A549 (cell line): Measurements from ENCODE around the gene TMEM143. TPM values are rescaled to one million over a fixed set of nuclear protein-coding genes. Genes with fewer than 3 reads are reported as not detected.

Experiments
- ATAC-seq, 2 experiments: fragments of 200-7000 bp in 1 of 2; fragments of >200 bp in 1 of 2; cut with Nextera tagmentation in 1 of 2; cut with Tn5 transposase in 1 of 2; 3 replicates each; pipeline versions ENCODE4 v1.8.0 to v1.9.1; 2018 to 2020; ENCODE audit warnings: mild to moderate bottlenecking in 1 of 2, moderate library complexity in 1 of 2
- CTCF ChIA-PET: fragments of 300-600 bp; sonication (Branson Sonifier 250); formaldehyde crosslinking; extraction: SDS; loops from one replicate; lab custom pipeline; 2021; ENCODE audit warnings: antibody characterized with exemption, inconsistent platforms; lab: Yijun Ruan, JAX
- POLR2A ChIA-PET: fragments of 350-600 bp; formaldehyde crosslinking; extraction: SDS; loops from one replicate; lab custom pipeline; 2021; ENCODE audit warnings: antibody characterized with exemption, inconsistent platforms; lab: Yijun Ruan, JAX
- DNase-seq, 2 experiments: peaks; one replicate each; pipeline versions ENCODE4 v3.0.0 to v3.0.0-alpha.2; 2011 to 2016; ENCODE audit warnings: low read depth in 1 of 2, low spot score in 1 of 2
- FAIRE-seq: peaks from 2 replicates; lab custom pipeline; 2011; peaks lifted over from hg19 to GRCh38; lab: Jason Lieb, UNC
- H3K27ac ChIP-seq, 2 experiments: fragments of >200 bp; sonication (Bioruptor Twin); formaldehyde crosslinking; 3 replicates each; pipeline ENCODE4 v1.5.1; 2016 to 2017
- H3K4me1 ChIP-seq: fragments of >200 bp; sonication (Bioruptor Twin); formaldehyde crosslinking; 3 replicates; pipeline ENCODE4 v1.6.1; 2016
- H3K4me2 ChIP-seq: fragments of >200 bp; sonication (Bioruptor Twin); formaldehyde crosslinking; 3 replicates; pipeline ENCODE4 v1.6.1; 2016
- H3K4me3 ChIP-seq: fragments of >200 bp; sonication (Bioruptor Twin); formaldehyde crosslinking; 3 replicates; pipeline ENCODE4 v1.5.1; 2016
- H3K9me3 ChIP-seq: fragments of >200 bp; sonication (Bioruptor Twin); formaldehyde crosslinking; 3 replicates; pipeline ENCODE4 v1.6.1; 2016
- EHF ChIP-seq: fragments of 250-450 bp; sonication (Bioruptor Pico); IDR thresholded peaks from 2 replicates; pipeline ENCODE4 v1.5.0; 2020; ENCODE audit warnings: mild to moderate bottlenecking
- EHMT2 ChIP-seq: fragments of 200-600 bp; sonication (generic); IDR thresholded peaks from 2 replicates; pipeline ENCODE4 v1.6.1; 2016; ENCODE audit warnings: antibody characterized with exemption, low read depth, mild to moderate bottlenecking, moderate library complexity
- EP300 ChIP-seq, 2 experiments: fragments of >200 bp; sonication (Bioruptor Twin); formaldehyde crosslinking; IDR thresholded peaks; 2 replicates in 1 of 2; 3 replicates in 1 of 2; pipeline ENCODE4 v1.6.1; 2016 to 2017
- ESRRA ChIP-seq: fragments of 150-350 bp; IDR thresholded peaks from 2 replicates; pipeline ENCODE4 v1.6.1; 2014; ENCODE audit warnings: mild to moderate bottlenecking, low read length, borderline replicate concordance
- FOXS1 ChIP-seq: fragments of 250-450 bp; sonication (Bioruptor Pico); IDR thresholded peaks from 2 replicates; pipeline ENCODE4 v1.5.0; 2020; ENCODE audit warnings: mild to moderate bottlenecking, moderate library complexity
- HDAC2 ChIP-seq: fragments of 200-600 bp; sonication (generic); IDR thresholded peaks from 2 replicates; pipeline ENCODE4 v1.6.1; 2016
- HEYL ChIP-seq: fragments of 250-450 bp; sonication (Bioruptor Pico); IDR thresholded peaks from 2 replicates; pipeline ENCODE4 v1.8.0; 2021; ENCODE audit warnings: mild to moderate bottlenecking, moderate library complexity
- HOXB5 ChIP-seq: fragments of 250-450 bp; sonication (Bioruptor Pico); IDR thresholded peaks from 2 replicates; pipeline ENCODE4 v1.5.0; 2020; ENCODE audit warnings: mild to moderate bottlenecking, moderate library complexity
- JUN ChIP-seq, 2 experiments: fragments of >200 bp; sonication (Bioruptor Twin); formaldehyde crosslinking; IDR thresholded peaks; 2 replicates in 1 of 2; 3 replicates in 1 of 2; pipeline ENCODE4 v1.6.1; 2016 to 2017
- MYC ChIP-seq: IDR thresholded peaks from 2 replicates; pipeline ENCODE4 v1.6.1; 2012; ENCODE audit warnings: mild to moderate bottlenecking, inconsistent platforms, low read length, improper control_type of control experiment, borderline replicate concordance
- NFE2L2 ChIP-seq: fragments of 150-350 bp; conservative IDR thresholded peaks from 2 replicates; pipeline ENCODE4 v1.6.1; 2014; ENCODE audit warnings: low read length
- NR3C1 ChIP-seq: fragments of >200 bp; sonication (Bioruptor Twin); formaldehyde crosslinking; IDR thresholded peaks from 3 replicates; pipeline ENCODE4 v1.6.1; 2017
- PHF8 ChIP-seq: fragments of 200-600 bp; sonication (generic); IDR thresholded peaks from 2 replicates; pipeline ENCODE4 v1.6.1; 2016; ENCODE audit warnings: low read depth, mild to moderate bottlenecking, antibody characterized with exemption, moderate library complexity, borderline replicate concordance
- POLR2A ChIP-seq: IDR thresholded peaks from 2 replicates; pipeline ENCODE4 v1.6.1; 2012; ENCODE audit warnings: mild to moderate bottlenecking, low read length
- TP53 ChIP-seq: fragments of 250-450 bp; sonication (Bioruptor Pico); IDR thresholded peaks from 2 replicates; pipeline ENCODE4 v1.5.0; 2021; ENCODE audit warnings: mild to moderate bottlenecking, moderate library complexity
- ZFP36 ChIP-seq: fragments of 450-650 bp; IDR thresholded peaks from 2 replicates; pipeline ENCODE4 v1.6.1; 2014; ENCODE audit warnings: borderline replicate concordance; ENCODE audit not compliant: partially characterized antibody
- ZNF302 ChIP-seq: fragments of 250-450 bp; sonication (Bioruptor Pico); IDR thresholded peaks from 2 replicates; pipeline ENCODE4 v1.9.0; 2021; ENCODE audit warnings: inconsistent platforms, mild to moderate bottlenecking, moderate library complexity
- ZSCAN20 ChIP-seq: fragments of 250-450 bp; sonication (Bioruptor Pico); IDR thresholded peaks from 2 replicates; pipeline ENCODE4 v1.8.0; 2022; ENCODE audit warnings: mild to moderate bottlenecking, moderate library complexity
- WGBS: methylation state at CpG from one replicate; pipeline ENCODE4 v1.1.6; 2017; ENCODE audit errors: missing lambda C conversion rate; 5-methylcytosine and 5-hydroxymethylcytosine counted together
- polyA plus RNA-seq, 4 experiments: library from polyadenylated mRNA; depleted of rRNA in 3 of 4; stranded (reverse); fragments of >200 nt; fragmentation: RNase III in 1 of 4; extraction: RNeasy Plus Mini Kit Qiagen cat#74134 plus additional on column Dnase treatment in 1 of 4; gene quantifications; 2 replicates in 3 of 4; 3 replicates in 1 of 4; pipeline ENCODE4 v1.2.3, GENCODE V29; 2011 to 2017
- TF ChIP-seq, protein P1 (sequence below): IDR thresholded peaks from 2 replicates; pipeline ENCODE4 v1.6.1; 2012; ENCODE audit warnings: low read depth, borderline replicate concordance
- TF ChIP-seq, protein P2 (sequence below): fragments of 250-450 bp; sonication (Bioruptor Pico); IDR thresholded peaks from 2 replicates; pipeline ENCODE4 v1.5.0; 2020; ENCODE audit warnings: low read depth, mild to moderate bottlenecking, moderate library complexity
- TF ChIP-seq, protein P3 (sequence below): fragments of >200 bp; sonication (Bioruptor Twin); formaldehyde crosslinking; IDR thresholded peaks from 3 replicates; pipeline ENCODE4 v1.5.1; 2016
- TF ChIP-seq, protein P4 (sequence below): IDR thresholded peaks from 2 replicates; pipeline ENCODE4 v1.6.1; 2012
- TF ChIP-seq, protein P5 (sequence below): fragments of >200 bp; sonication (Bioruptor Twin); formaldehyde crosslinking; IDR thresholded peaks from 3 replicates; pipeline ENCODE4 v1.6.1; 2016
- TF ChIP-seq, protein P6 (sequence below): fragments of >200 bp; sonication (Bioruptor Twin); formaldehyde crosslinking; IDR thresholded peaks from 2 replicates; pipeline ENCODE4 v1.6.1; 2016

The TMEM143 gene
- polyA plus RNA-seq, 2 of the 4 experiments (the other 2 are of a cell fraction), result 6.4 to 7.4 TPM

DNA sequence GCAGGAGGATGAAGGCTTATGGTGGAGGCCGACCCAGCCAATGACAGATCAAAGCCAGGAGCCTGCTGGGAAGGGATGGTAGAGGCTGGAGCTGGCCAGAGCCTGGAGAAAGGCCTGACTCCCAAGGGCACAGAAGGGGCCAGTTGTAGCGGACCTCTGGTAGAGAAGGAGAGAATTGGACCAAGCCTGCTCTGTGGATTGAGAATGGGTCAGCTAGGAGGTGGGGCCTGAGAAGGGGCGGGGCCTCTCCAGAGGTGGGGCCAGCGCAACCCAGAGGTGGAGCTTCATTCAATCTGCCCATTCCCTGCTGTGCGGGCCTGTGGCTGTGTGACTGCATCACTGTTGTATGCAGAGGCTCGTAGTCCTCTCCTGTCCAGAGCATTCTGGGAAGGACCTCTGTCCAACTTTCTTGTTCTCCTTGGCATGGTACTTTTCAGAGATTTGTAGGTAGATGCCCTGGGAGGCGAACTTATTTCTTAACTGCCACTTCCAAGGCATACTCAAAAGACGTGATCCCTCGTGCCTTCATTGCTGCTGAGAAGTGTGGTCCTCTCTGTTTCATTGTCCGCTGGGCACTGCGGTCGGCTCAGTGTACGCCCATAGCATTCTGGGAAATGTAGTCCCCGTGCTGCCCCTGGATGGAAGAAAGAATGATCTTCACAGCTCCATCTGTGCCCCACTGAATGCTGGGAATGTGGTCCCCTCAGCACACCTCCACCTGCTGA, 36.4 kb upstream of the TMEM143 start:
- Histone ChIP-seq H3K9me3 (no peaks in the 10 kb centered on the region), H3K4me3 (peak overlapping the region; percentile 47; the same call in 2 of the 3 replicates), H3K27ac (peak overlapping the region; percentile 51 to 95), H3K4me1 (peaks cover 41% of the 10 kb centered on the region), H3K4me2 (peak overlapping the region; percentile 77)
- 39% methylated on average over 14 of the region's 14 CpGs for WGBS
- ChIA-PET CTCF (interaction anchor here (0.6 to 3.6 kb wide), 7 partner anchors 7 to 291 kb away, joined by 3 to 22 read pairs (median 5); partner anchors contain the start of genes GRWD1 and KDELR1), POLR2A (interaction anchor here (0.5 to 1.6 kb wide), 14 partner anchors 9 to 962 kb away, joined by 3 to 8 read pairs (median 3); partner anchors contain the start of genes EMP3, GRWD1, KDELR1 and SYNGR4)
- DNase-seq (peak; percentile 80 to 89), ATAC-seq (peak; percentile 55 to 72), FAIRE-seq (peak; percentile 54)
- peak; percentile 24 for TF ChIP-seq POLR2A
- TF ChIP-seq NFE2L2, result no peak
- no peak for TF ChIP-seq PHF8

DNA sequence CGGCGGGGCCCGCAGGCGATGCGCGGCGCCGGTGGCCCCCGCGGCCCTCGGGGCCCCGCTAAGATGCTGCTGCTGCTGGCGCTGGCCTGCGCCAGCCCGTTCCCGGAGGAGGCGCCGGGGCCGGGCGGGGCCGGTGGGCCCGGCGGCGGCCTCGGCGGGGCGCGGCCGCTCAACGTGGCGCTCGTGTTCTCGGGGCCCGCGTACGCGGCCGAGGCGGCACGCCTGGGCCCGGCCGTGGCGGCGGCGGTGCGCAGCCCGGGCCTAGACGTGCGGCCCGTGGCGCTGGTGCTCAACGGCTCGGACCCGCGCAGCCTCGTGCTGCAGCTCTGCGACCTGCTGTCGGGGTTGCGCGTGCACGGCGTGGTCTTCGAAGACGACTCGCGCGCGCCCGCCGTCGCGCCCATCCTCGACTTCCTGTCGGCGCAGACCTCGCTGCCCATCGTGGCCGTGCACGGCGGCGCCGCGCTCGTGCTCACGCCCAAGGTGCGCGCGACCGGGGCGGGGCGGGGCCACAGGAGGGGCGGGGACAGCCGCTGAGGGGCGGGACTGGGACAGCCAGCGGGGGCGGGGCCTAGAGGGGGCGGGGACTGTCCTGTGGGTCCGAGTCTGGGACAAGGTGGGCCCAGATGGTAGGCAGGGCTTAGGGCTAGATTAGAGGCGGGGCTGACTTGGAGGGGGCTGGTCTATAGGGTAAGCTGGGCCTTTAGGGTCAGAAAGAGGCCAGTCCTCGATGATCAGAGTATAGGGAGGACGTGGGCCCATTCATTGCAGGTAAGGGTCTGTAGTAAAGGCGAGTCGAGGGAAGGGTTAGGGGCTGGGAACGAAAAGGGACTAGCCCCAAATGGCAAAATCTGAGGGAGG, 34.9 kb upstream of the TMEM143 start:
- Histone ChIP-seq H3K4me3 (peak overlapping the region; percentile 70), H3K27ac (peak overlapping the region; percentile 95 to 97), H3K4me1 (peaks cover 55% of the 10 kb centered on the region), H3K9me3 (no peaks in the 10 kb centered on the region), H3K4me2 (peak overlapping the region; percentile 97)
- 13% methylated on average over 12 of the region's 104 CpGs for WGBS
- CTCF ChIA-PET, result interaction anchor here (1.8 kb wide), 1 partner anchor 47 kb away, joined by 7 read pairs; the partner anchor contains the start of gene GRWD1
- TF ChIP-seq ZSCAN20 (CRISPR knock-in tag) (no peak), POLR2A (peak; percentile 95), ESRRA (no peak), FOXS1 (0 out of 2 replicates have a peak, but pooled peaks have one; percentile 39), TP53 (0 out of 2 replicates have a peak, but pooled peaks have one; percentile 43), JUN (IDR thresholded peaks at IDR 0.05) (peak; percentile 88; a peak in 4 of 5 replicates), EHMT2 (no peak), EP300 (IDR thresholded peaks at IDR 0.05) (no peak), MYC (peak; percentile 73; the same call in 1 of the 2 replicates), HOXB5 (CRISPR knock-in tag) (peak; percentile 91), NR3C1 (no peak), PHF8 (no peak), EHF (CRISPR knock-in tag) (peak; percentile 79; the same call in 1 of the 2 replicates), HDAC2 (no peak), HEYL (CRISPR knock-in tag) (no peak), ZNF302 (no peak), ZFP36 (no peak)
- TF ChIP-seq, protein P1, sequence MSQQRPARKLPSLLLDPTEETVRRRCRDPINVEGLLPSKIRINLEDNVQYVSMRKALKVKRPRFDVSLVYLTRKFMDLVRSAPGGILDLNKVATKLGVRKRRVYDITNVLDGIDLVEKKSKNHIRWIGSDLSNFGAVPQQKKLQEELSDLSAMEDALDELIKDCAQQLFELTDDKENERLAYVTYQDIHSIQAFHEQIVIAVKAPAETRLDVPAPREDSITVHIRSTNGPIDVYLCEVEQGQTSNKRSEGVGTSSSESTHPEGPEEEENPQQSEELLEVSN, result peak; percentile 93
- TF ChIP-seq, protein P2, sequence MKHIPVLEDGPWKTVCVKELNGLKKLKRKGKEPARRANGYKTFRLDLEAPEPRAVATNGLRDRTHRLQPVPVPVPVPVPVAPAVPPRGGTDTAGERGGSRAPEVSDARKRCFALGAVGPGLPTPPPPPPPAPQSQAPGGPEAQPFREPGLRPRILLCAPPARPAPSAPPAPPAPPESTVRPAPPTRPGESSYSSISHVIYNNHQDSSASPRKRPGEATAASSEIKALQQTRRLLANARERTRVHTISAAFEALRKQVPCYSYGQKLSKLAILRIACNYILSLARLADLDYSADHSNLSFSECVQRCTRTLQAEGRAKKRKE (CRISPR knock-in tag), result peak; percentile 93
- TF ChIP-seq, protein P3, sequence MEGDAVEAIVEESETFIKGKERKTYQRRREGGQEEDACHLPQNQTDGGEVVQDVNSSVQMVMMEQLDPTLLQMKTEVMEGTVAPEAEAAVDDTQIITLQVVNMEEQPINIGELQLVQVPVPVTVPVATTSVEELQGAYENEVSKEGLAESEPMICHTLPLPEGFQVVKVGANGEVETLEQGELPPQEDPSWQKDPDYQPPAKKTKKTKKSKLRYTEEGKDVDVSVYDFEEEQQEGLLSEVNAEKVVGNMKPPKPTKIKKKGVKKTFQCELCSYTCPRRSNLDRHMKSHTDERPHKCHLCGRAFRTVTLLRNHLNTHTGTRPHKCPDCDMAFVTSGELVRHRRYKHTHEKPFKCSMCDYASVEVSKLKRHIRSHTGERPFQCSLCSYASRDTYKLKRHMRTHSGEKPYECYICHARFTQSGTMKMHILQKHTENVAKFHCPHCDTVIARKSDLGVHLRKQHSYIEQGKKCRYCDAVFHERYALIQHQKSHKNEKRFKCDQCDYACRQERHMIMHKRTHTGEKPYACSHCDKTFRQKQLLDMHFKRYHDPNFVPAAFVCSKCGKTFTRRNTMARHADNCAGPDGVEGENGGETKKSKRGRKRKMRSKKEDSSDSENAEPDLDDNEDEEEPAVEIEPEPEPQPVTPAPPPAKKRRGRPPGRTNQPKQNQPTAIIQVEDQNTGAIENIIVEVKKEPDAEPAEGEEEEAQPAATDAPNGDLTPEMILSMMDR, result no peak
- TF ChIP-seq, protein P4, sequence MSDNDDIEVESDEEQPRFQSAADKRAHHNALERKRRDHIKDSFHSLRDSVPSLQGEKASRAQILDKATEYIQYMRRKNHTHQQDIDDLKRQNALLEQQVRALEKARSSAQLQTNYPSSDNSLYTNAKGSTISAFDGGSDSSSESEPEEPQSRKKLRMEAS, result peak; percentile 95
- TF ChIP-seq, protein P5, sequence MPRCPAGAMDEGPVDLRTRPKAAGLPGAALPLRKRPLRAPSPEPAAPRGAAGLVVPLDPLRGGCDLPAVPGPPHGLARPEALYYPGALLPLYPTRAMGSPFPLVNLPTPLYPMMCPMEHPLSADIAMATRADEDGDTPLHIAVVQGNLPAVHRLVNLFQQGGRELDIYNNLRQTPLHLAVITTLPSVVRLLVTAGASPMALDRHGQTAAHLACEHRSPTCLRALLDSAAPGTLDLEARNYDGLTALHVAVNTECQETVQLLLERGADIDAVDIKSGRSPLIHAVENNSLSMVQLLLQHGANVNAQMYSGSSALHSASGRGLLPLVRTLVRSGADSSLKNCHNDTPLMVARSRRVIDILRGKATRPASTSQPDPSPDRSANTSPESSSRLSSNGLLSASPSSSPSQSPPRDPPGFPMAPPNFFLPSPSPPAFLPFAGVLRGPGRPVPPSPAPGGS, result peak; percentile 51; the same call in 2 of the 3 replicates
- TF ChIP-seq, protein P6, sequence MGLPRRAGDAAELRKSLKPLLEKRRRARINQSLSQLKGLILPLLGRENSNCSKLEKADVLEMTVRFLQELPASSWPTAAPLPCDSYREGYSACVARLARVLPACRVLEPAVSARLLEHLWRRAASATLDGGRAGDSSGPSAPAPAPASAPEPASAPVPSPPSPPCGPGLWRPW, result no peak
- ATAC-seq (peak; percentile 51 to 77), DNase-seq (peak; percentile 92 to 99), FAIRE-seq (peak; percentile 36)
- POLR2A ChIA-PET, result interaction anchor here (0.5 to 1.5 kb wide), 9 partner anchors 7 to 195 kb away, joined by 3 to 8 read pairs (median 4); partner anchors contain the start of genes GRWD1, KDELR1, SYNGR4 and TMEM143
